ENCODE measurements around the gene CTSZ. TPM values are rescaled to one million over a fixed set of nuclear protein-coding genes. Genes with fewer than 3 reads are reported as not detected.

CTSZ gene
- total and polyA plus RNA-seq, 10 of the 15 experiments (the other 5 are each of a cell fraction or from before 2014, with no cell fraction given), result 6.0 to 301 (median 154) TPM

DNA sequence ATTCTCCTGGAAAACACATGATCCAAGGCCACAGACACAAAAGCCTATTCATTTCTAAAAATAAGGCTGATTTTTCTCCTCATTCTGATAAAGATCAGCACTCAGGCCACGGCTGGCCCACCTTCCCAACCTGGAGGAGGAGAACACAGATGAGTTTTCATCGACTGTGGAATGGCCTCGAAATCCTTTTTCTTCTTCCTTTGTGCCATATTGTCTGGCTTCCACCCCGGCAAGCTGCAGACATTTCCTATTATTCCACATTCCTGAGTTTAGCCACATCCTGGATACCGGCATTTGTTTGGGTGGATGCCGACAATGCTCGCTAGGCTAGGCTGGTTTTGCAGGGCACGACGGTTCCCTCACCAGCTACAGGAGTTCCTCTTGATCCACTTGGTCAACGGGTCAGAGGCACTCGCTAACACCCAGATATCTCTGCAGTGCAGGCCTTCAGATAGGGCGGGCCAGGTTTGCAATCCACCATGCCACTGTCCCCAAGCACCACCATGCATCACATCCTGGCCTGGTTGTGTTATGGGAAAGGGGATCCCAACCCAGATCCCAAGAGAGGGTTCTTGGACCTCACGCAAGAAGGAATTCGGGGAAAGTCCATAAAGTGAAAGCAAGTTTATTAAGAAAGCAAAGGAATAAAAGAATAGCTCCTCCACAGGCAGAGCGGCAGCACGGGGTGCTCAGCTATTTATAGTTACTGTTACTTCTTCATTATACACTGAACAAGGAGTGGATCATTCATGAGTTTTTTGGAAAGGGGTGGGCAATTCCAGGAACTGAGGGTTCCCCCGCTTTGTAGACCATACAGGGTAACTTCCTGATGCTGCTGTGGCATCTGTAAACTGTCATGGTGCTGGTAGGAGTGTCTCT, 4.2 kb upstream of the CTSZ start:
- Histone ChIP-seq H3K4me3 (no peak overlapping the region), H3K9ac (ENCODE audit: control insufficient read depth, insufficient read depth, low read length) (no peak overlapping the region), H3K4me2 (ENCODE audit: control insufficient read depth, insufficient read depth) (no peak overlapping the region), H2AFZ (ENCODE audit: control insufficient read depth, low read depth, low read length) (no peak overlapping the region), H3K27me3 (replicated peaks in 1 of 2; ENCODE audit: control insufficient read depth in 2 of 2, insufficient read depth in 2 of 2, low read length in 1 of 2) (no peaks in the 10 kb centered on the region), H3K9me3 (replicated peaks; ENCODE audit: control insufficient read depth, insufficient read depth, low read length) (no peaks in the 10 kb centered on the region), H3K27ac (ENCODE audit: control insufficient read depth, insufficient read depth) (no peak overlapping the region), H3K79me2 (ENCODE audit: control insufficient read depth, insufficient read depth, low read length) (peaks cover 12% of the 10 kb centered on the region), H4K20me1 (ENCODE audit: control insufficient read depth, insufficient read depth) (no peaks in the 10 kb centered on the region), H3K36me3 (ENCODE audit: control insufficient read depth in 2 of 2, insufficient read depth in 2 of 2, low read length in 1 of 2) (peaks cover 0 to 1% of the 10 kb centered on the region in 2 experiments; a peak in 1 of 4 replicates), H3K4me1 (ENCODE audit: control insufficient read depth, insufficient read depth, low read length) (peaks cover 16% of the 10 kb centered on the region)
- WGBS (ENCODE audit: insufficient coverage, insufficient replicate concordance, low lambda C conversion rate, missing lambda C conversion rate), result 89% methylated on average over 17 of the region's 17 CpGs
- BruUV-seq (replicated peaks), result no TSS peak
- POLR2A ChIA-PET, result no interaction called here
- FAIRE-seq (no peak), DNase-seq (ENCODE audit: low read depth, low spot score) (no peak), ATAC-seq (no peak)
- RAD21 ChIA-PET (ENCODE audit: unreplicated experiment), result no interaction called here
- CTCF ChIA-PET, result interaction anchor here (1.0 kb wide), 1 partner anchor 17 kb away, joined by 3 read pairs; no protein-coding TSS in a partner anchor
- in situ Hi-C loops (cut with MboI), result no loop called here
- intact Hi-C loops (cut with micrococcal nuclease; ENCODE audit: unreplicated experiment), result no loop called here
- SMC1A ChIA-PET (ENCODE audit: uncharacterized antibody, unreplicated experiment), result interaction anchor here (0.8 to 1.0 kb wide), 2 partner anchors 14 to 17 kb away, joined by 3 read pairs; no protein-coding TSS in a partner anchor
- TF ChIP-seq CHD2 (IDR thresholded peaks at IDR 0.05; ENCODE audit: borderline replicate concordance, low read depth, low read length), result no peak
- TF ChIP-seq, protein P1, sequence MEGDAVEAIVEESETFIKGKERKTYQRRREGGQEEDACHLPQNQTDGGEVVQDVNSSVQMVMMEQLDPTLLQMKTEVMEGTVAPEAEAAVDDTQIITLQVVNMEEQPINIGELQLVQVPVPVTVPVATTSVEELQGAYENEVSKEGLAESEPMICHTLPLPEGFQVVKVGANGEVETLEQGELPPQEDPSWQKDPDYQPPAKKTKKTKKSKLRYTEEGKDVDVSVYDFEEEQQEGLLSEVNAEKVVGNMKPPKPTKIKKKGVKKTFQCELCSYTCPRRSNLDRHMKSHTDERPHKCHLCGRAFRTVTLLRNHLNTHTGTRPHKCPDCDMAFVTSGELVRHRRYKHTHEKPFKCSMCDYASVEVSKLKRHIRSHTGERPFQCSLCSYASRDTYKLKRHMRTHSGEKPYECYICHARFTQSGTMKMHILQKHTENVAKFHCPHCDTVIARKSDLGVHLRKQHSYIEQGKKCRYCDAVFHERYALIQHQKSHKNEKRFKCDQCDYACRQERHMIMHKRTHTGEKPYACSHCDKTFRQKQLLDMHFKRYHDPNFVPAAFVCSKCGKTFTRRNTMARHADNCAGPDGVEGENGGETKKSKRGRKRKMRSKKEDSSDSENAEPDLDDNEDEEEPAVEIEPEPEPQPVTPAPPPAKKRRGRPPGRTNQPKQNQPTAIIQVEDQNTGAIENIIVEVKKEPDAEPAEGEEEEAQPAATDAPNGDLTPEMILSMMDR (IDR thresholded peaks at IDR 0.05 in 2 of 3, conservative IDR thresholded peaks at IDR 0.05 in 1 of 3; ENCODE audit: control insufficient read depth in 2 of 3, extremely low read depth in 1 of 3, insufficient read depth in 1 of 3, low read depth in 3 of 3, low read length in 3 of 3), result no peak
- TF ChIP-seq, protein P2, sequence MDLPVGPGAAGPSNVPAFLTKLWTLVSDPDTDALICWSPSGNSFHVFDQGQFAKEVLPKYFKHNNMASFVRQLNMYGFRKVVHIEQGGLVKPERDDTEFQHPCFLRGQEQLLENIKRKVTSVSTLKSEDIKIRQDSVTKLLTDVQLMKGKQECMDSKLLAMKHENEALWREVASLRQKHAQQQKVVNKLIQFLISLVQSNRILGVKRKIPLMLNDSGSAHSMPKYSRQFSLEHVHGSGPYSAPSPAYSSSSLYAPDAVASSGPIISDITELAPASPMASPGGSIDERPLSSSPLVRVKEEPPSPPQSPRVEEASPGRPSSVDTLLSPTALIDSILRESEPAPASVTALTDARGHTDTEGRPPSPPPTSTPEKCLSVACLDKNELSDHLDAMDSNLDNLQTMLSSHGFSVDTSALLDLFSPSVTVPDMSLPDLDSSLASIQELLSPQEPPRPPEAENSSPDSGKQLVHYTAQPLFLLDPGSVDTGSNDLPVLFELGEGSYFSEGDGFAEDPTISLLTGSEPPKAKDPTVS (IDR thresholded peaks at IDR 0.05; ENCODE audit: low read depth, low read length), result no peak
- no peak for TF ChIP-seq ZNF622 (IDR thresholded peaks at IDR 0.05)
- TF ChIP-seq ZZZ3 (IDR thresholded peaks at IDR 0.05; ENCODE audit: control insufficient read depth, insufficient read length, low read depth), result no peak
- no peak for TF ChIP-seq SMARCA5 (IDR thresholded peaks at IDR 0.05)
- TF ChIP-seq, protein P3, sequence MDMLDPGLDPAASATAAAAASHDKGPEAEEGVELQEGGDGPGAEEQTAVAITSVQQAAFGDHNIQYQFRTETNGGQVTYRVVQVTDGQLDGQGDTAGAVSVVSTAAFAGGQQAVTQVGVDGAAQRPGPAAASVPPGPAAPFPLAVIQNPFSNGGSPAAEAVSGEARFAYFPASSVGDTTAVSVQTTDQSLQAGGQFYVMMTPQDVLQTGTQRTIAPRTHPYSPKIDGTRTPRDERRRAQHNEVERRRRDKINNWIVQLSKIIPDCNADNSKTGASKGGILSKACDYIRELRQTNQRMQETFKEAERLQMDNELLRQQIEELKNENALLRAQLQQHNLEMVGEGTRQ (IDR thresholded peaks at IDR 0.05; ENCODE audit: borderline replicate concordance, low read depth, low read length), result no peak
- no peak for TF ChIP-seq MTA3 (IDR thresholded peaks at IDR 0.05; ENCODE audit: borderline replicate concordance, low read length)
- no peak for TF ChIP-seq HDAC2 (IDR thresholded peaks at IDR 0.05)
- TF ChIP-seq, protein P4, sequence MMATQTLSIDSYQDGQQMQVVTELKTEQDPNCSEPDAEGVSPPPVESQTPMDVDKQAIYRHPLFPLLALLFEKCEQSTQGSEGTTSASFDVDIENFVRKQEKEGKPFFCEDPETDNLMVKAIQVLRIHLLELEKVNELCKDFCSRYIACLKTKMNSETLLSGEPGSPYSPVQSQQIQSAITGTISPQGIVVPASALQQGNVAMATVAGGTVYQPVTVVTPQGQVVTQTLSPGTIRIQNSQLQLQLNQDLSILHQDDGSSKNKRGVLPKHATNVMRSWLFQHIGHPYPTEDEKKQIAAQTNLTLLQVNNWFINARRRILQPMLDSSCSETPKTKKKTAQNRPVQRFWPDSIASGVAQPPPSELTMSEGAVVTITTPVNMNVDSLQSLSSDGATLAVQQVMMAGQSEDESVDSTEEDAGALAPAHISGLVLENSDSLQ (IDR thresholded peaks at IDR 0.05), result no peak
- no peak for TF ChIP-seq RCOR1 (conservative IDR thresholded peaks at IDR 0.05; ENCODE audit: low read depth, low read length)
- TF ChIP-seq, protein P5, sequence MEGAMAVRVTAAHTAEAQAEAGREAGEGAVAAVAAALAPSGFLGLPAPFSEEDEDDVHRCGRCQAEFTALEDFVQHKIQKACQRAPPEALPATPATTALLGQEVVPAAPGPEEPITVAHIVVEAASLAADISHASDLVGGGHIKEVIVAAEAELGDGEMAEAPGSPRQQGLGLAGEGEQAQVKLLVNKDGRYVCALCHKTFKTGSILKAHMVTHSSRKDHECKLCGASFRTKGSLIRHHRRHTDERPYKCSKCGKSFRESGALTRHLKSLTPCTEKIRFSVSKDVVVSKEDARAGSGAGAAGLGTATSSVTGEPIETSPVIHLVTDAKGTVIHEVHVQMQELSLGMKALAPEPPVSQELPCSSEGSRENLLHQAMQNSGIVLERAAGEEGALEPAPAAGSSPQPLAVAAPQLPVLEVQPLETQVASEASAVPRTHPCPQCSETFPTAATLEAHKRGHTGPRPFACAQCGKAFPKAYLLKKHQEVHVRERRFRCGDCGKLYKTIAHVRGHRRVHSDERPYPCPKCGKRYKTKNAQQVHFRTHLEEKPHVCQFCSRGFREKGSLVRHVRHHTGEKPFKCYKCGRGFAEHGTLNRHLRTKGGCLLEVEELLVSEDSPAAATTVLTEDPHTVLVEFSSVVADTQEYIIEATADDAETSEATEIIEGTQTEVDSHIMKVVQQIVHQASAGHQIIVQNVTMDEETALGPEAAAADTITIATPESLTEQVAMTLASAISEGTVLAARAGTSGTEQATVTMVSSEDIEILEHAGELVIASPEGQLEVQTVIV (IDR thresholded peaks at IDR 0.05; ENCODE audit: borderline replicate concordance, partially characterized antibody), result no peak
- TF ChIP-seq, protein P6, sequence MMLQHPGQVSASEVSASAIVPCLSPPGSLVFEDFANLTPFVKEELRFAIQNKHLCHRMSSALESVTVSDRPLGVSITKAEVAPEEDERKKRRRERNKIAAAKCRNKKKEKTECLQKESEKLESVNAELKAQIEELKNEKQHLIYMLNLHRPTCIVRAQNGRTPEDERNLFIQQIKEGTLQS (IDR thresholded peaks at IDR 0.05; ENCODE audit: borderline replicate concordance, extremely low read depth, low read depth, low read length), result no peak
- no peak for TF ChIP-seq KAT2A (conservative IDR thresholded peaks at IDR 0.05; ENCODE audit: control insufficient read depth, low read depth, low read length)

All from GM12878 (cell line).